Transverse colon (tissue), 3 donors: ENCODE results near the gene SUFU.

ENCODE experiments used
- CTCF ChIP-seq, 5 experiments: fragments of 200-600 bp in 3 of 5; fragments of 450-650 bp in 2 of 5; sonication (generic) in 3 of 5; IDR thresholded peaks; 1 replicate in 2 of 5; 2 replicates in 3 of 5; pipeline ENCODE4 v1.5.1; 2016 to 2017; ENCODE audit warnings: antibody characterized with exemption in 5 of 5, inconsistent platforms in 3 of 5, mild to moderate bottlenecking in 2 of 5, moderate library complexity in 1 of 5
- POLR2A ChIP-seq: fragments of 450-650 bp; IDR thresholded peaks from one replicate; pipeline ENCODE4 v1.6.1; 2016; ENCODE audit warnings: antibody characterized with exemption, mild to moderate bottlenecking, moderate library complexity

DNA sequence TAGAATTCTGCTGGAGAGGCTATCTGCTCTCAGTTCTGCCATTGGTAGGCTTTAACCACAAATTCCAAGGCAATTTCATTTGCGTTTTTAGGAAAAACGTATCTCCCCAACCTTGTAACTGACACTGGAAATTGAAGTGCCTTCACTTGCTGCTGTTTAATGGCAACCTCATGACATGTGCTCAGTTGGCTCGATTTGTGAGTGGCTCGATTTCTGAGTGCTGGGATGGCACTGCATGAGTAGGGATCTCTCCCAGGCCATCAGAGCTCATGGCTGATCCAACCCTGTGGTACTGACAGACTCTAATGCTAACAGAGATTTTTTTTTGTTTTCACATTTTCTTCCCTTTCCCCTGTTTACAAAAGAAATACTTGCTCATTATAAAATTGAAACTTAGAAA lies 56.0 kb downstream of the SUFU start:
- no peak for TF ChIP-seq CTCF (IDR thresholded peaks at IDR 0.05)
- no peak for TF ChIP-seq POLR2A
